Measurements from ENCODE around the gene KRT4. TPM values are rescaled to one million over a fixed set of nuclear protein-coding genes. Genes with fewer than 3 reads are reported as not detected.
"Not testable (repeated sequence)": the region's sequence is repeated elsewhere in the genome, so short reads cannot be mapped to it uniquely, and the experiment has no call there.

The KRT4 gene
- total and polyA plus RNA-seq, 2 donors = 6.3 TPM; not detected in 1

- Histone ChIP-seq H3K27ac (ENCODE audit: low read depth) (no peak overlapping the region), H3K4me1 (ENCODE audit: insufficient read depth) (no peaks in the 10 kb centered on the region), H3K4me3 (ENCODE audit: low read depth, low read length) (no peak overlapping the region), H3K36me3 (ENCODE audit: insufficient read depth) (no peaks in the 10 kb centered on the region)
- DNase-seq (ENCODE audit: extremely low spot score) = no peak
- WGBS = 90% methylated on average over 5 of the region's 5 CpGs
Measured at GRCh38 chr12:52766351-52767019, 47.4 kb downstream of the KRT4 start.

- H3K4me3 ChIP-seq (ENCODE audit: low read depth, low read length) = no peak overlapping the region
- 71% methylated on average over 1 of the region's 1 CpG for WGBS
- no peak for DNase-seq (ENCODE audit: extremely low spot score)
- no peaks in the 10 kb centered on the region for H3K4me1 ChIP-seq (ENCODE audit: insufficient read depth)
- no peaks in the 10 kb centered on the region for H3K36me3 ChIP-seq (ENCODE audit: insufficient read depth)
- H3K27ac ChIP-seq (ENCODE audit: low read depth) = no peak overlapping the region
Measured at GRCh38 chr12:52765702-52766101, 48.2 kb downstream of the KRT4 start.

GRCh38 chr12:52763991-52764390 lies 49.9 kb downstream of the KRT4 start:
- no peaks in the 10 kb centered on the region for H3K4me1 ChIP-seq (ENCODE audit: insufficient read depth)
- H3K27ac ChIP-seq (ENCODE audit: low read depth) = no peak overlapping the region
- H3K36me3 ChIP-seq (ENCODE audit: insufficient read depth) = no peaks in the 10 kb centered on the region
- no peak for DNase-seq (ENCODE audit: extremely low spot score)
- 77% methylated on average over 2 of the region's 2 CpGs for WGBS
- H3K4me3 ChIP-seq (ENCODE audit: low read depth, low read length) = no peak overlapping the region

- no peak overlapping the region for H3K27ac ChIP-seq (ENCODE audit: low read depth)
- no peaks in the 10 kb centered on the region for H3K36me3 ChIP-seq (ENCODE audit: insufficient read depth)
- H3K4me3 ChIP-seq (ENCODE audit: low read depth, low read length) = no peak overlapping the region
- H3K4me1 ChIP-seq (ENCODE audit: insufficient read depth) = no peaks in the 10 kb centered on the region
- 80% methylated on average over 9 of the region's 9 CpGs for WGBS
- no peak for DNase-seq (ENCODE audit: extremely low spot score)
Measured at GRCh38 chr12:52763036-52763659, 50.8 kb downstream of the KRT4 start.

GRCh38 chr12:52761802-52762201 lies 52.1 kb downstream of the KRT4 start:
- no peaks in the 10 kb centered on the region for H3K4me1 ChIP-seq (ENCODE audit: insufficient read depth)
- H3K36me3 ChIP-seq (ENCODE audit: insufficient read depth) = no peaks in the 10 kb centered on the region
- WGBS = 95% methylated on average over 2 of the region's 2 CpGs
- no peak for DNase-seq (ENCODE audit: extremely low spot score)
- H3K4me3 ChIP-seq (ENCODE audit: low read depth, low read length) = no peak overlapping the region
- H3K27ac ChIP-seq (ENCODE audit: low read depth) = no peak overlapping the region

GRCh38 chr12:52761218-52761617 lies 52.7 kb downstream of the KRT4 start:
- H3K4me1 ChIP-seq (ENCODE audit: insufficient read depth); H3K27ac ChIP-seq (ENCODE audit: low read depth); DNase-seq (ENCODE audit: extremely low spot score); H3K4me3 ChIP-seq (ENCODE audit: low read depth, low read length); H3K36me3 ChIP-seq (ENCODE audit: insufficient read depth): not testable (repeated sequence)
- 88% methylated on average over 8 of the region's 8 CpGs for WGBS

GRCh38 chr12:52760623-52761022 lies 53.3 kb downstream of the KRT4 start:
- H3K4me3 ChIP-seq (ENCODE audit: low read depth, low read length) = no peak overlapping the region
- DNase-seq (ENCODE audit: extremely low spot score) = no peak
- H3K36me3 ChIP-seq (ENCODE audit: insufficient read depth) = no peaks in the 10 kb centered on the region
- H3K27ac ChIP-seq (ENCODE audit: low read depth) = no peak overlapping the region
- no peaks in the 10 kb centered on the region for H3K4me1 ChIP-seq (ENCODE audit: insufficient read depth)

GRCh38 chr12:52759695-52760094 lies 54.2 kb downstream of the KRT4 start:
- H3K4me3 ChIP-seq (ENCODE audit: low read depth, low read length) = no peak overlapping the region
- no peaks in the 10 kb centered on the region for H3K36me3 ChIP-seq (ENCODE audit: insufficient read depth)
- H3K4me1 ChIP-seq (ENCODE audit: insufficient read depth) = no peaks in the 10 kb centered on the region
- DNase-seq (ENCODE audit: extremely low spot score) = no peak
- no peak overlapping the region for H3K27ac ChIP-seq (ENCODE audit: low read depth)
- 59% methylated on average over 2 of the region's 2 CpGs for WGBS

- no peaks in the 10 kb centered on the region for H3K36me3 ChIP-seq (ENCODE audit: insufficient read depth)
- H3K4me1 ChIP-seq (ENCODE audit: insufficient read depth) = no peaks in the 10 kb centered on the region
- 48% methylated on average over 2 of the region's 2 CpGs for WGBS
- no peak overlapping the region for H3K27ac ChIP-seq (ENCODE audit: low read depth)
- H3K4me3 ChIP-seq (ENCODE audit: low read depth, low read length) = no peak overlapping the region
- DNase-seq (ENCODE audit: extremely low spot score) = no peak
Measured at GRCh38 chr12:52759218-52759617, 54.7 kb downstream of the KRT4 start.

- 39% methylated on average over 1 of the region's 1 CpG for WGBS
- Histone ChIP-seq H3K4me3 (ENCODE audit: low read depth, low read length) (no peak overlapping the region), H3K4me1 (ENCODE audit: insufficient read depth) (no peaks in the 10 kb centered on the region), H3K27ac (ENCODE audit: low read depth) (no peak overlapping the region), H3K36me3 (ENCODE audit: insufficient read depth) (no peaks in the 10 kb centered on the region)
- no peak for DNase-seq (ENCODE audit: extremely low spot score)
Measured at GRCh38 chr12:52757449-52758176, 56.3 kb downstream of the KRT4 start.

Small RNAs within 50 kb of the gene (small RNA-seq; reads per million reads assigned to genes)
- gene AC107016.2 = not detected

Other genes with a start within 250 kb of the KRT4 start
- gene KRT74, start 240.3 kb downstream of the KRT4 start, total RNA-seq = not detected
- gene KRT74, start 240.3 kb downstream of the KRT4 start, polyA plus RNA-seq = not detected
- not detected for gene KRT72, start 212.7 kb downstream of the KRT4 start, total RNA-seq
- gene KRT72, start 212.7 kb downstream of the KRT4 start, polyA plus RNA-seq = not detected
- 0.11 TPM for gene KRT73, start 195.6 kb downstream of the KRT4 start, total RNA-seq
- not detected for gene KRT73, start 195.6 kb downstream of the KRT4 start, polyA plus RNA-seq
- gene KRT2, start 161.9 kb downstream of the KRT4 start, total RNA-seq = not detected
- not detected for gene KRT2, start 161.9 kb downstream of the KRT4 start, polyA plus RNA-seq
- gene KRT1, start 133.7 kb downstream of the KRT4 start, total RNA-seq = 0.42 TPM
- gene KRT1, start 133.7 kb downstream of the KRT4 start, polyA plus RNA-seq = not detected
- not detected for gene KRT77, start 110.6 kb downstream of the KRT4 start, total RNA-seq
- gene KRT77, start 110.6 kb downstream of the KRT4 start, polyA plus RNA-seq = not detected
- not detected for gene KRT76, start 36.8 kb downstream of the KRT4 start, total RNA-seq
- gene KRT76, start 36.8 kb downstream of the KRT4 start, polyA plus RNA-seq = not detected
- gene KRT3, start 18.0 kb downstream of the KRT4 start, total RNA-seq = not detected
- not detected for gene KRT3, start 18.0 kb downstream of the KRT4 start, polyA plus RNA-seq
- gene KRT79, start 20.2 kb upstream of the KRT4 start, total RNA-seq = not detected
- not detected for gene KRT79, start 20.2 kb upstream of the KRT4 start, polyA plus RNA-seq
- not detected for gene KRT78, start 34.9 kb upstream of the KRT4 start, total RNA-seq
- gene KRT78, start 34.9 kb upstream of the KRT4 start, polyA plus RNA-seq = not detected
- 96.2 TPM for gene KRT8, start 91.0 kb upstream of the KRT4 start, total RNA-seq
- 202 TPM for gene KRT8, start 91.0 kb upstream of the KRT4 start, polyA plus RNA-seq
- 81.8 TPM for gene KRT18, start 135.0 kb upstream of the KRT4 start, total RNA-seq
- 70.9 TPM for gene KRT18, start 135.0 kb upstream of the KRT4 start, polyA plus RNA-seq
- gene EIF4B, start 192.3 kb upstream of the KRT4 start, total RNA-seq = 743 TPM
- 246 TPM for gene EIF4B, start 192.3 kb upstream of the KRT4 start, polyA plus RNA-seq
- gene TNS2, start 235.9 kb upstream of the KRT4 start, total RNA-seq = 57.9 TPM
- gene TNS2, start 235.9 kb upstream of the KRT4 start, polyA plus RNA-seq = 178 TPM

All from urinary bladder (tissue), 4 donors.